ENCODE measurements around the gene CPE. TPM values are rescaled to one million over a fixed set of nuclear protein-coding genes. Genes with fewer than 3 reads are reported as not detected.
"Not testable (repeated sequence)": the region's sequence is repeated elsewhere in the genome, so short reads cannot be mapped to it uniquely, and the experiment has no call there.

The CPE gene
- total and polyA plus RNA-seq, 2 donors, result 86.4 to 242 TPM

DNA sequence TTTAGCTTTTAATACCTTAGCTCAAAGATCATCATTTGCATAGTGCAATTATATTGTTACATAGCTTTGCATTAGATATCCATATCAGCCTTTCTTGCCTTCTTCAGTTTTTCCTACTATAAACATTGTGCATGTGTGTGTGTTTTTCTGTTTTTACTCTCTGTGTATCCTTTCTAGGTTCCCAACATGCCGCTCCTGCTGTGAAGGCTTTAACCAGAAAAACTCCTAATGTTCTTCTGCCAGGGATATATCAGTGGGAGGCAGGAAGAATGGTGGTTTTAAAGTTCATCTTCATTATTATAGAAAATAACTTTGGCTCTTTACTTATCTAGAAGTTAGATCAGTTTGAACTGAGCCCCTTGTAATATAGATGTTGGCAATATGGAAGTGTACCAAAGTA lies 61.2 kb downstream of the CPE start:
- 29% methylated on average over 1 of the region's 1 CpG for WGBS

DNA sequence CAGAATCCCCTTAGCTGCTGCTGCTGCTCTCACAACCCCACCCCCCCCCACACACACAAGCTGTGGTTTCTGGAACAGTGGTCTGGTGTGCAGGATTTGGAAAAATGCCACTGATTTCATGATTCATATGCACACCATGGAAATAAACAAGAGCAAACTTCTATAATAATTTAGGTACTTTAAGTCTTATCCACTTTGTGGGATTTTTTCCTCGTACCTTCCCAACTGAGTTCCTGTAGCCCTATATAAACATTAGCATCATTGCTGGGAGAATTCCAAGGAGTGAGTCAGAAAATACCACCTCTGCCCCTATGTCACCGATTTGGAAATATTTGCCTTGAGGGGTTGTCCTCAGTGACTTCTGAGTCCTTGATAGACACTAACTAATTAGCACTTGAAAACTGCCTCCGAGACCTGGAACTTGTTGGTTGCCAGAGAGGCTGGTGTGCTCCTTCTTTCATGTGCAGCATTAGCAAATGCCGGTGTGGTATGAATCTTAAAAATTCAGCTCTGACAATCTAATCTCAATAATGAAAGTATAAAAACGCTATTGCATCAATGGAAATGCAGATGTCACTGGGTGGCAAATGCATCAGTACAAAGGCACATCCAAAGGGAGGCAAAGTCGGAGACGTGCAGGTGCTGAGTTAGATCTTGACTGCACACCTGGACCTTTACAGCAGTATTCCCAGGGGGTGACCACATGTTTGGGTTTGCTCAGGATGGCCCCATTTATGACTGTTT lies 61.8 kb downstream of the CPE start:
- no peak overlapping the region for H3K4me3 ChIP-seq (ENCODE audit: low read depth, low read length)
- H3K36me3 ChIP-seq (ENCODE audit: insufficient read depth), result no peaks in the 10 kb centered on the region
- H3K4me1 ChIP-seq (ENCODE audit: insufficient read depth), result no peaks in the 10 kb centered on the region
- DNase-seq (ENCODE audit: extremely low spot score), result peak; percentile 35
- no peak overlapping the region for H3K27ac ChIP-seq (ENCODE audit: low read depth)
- 49% methylated on average over 7 of the region's 7 CpGs for WGBS

More for the DNA sequence above, 61.2 kb downstream of the CPE start:
- no peak for DNase-seq (ENCODE audit: extremely low spot score)
- Histone ChIP-seq H3K4me3 (ENCODE audit: low read depth, low read length) (no peak overlapping the region), H3K27ac (ENCODE audit: low read depth) (no peak overlapping the region), H3K4me1 (ENCODE audit: insufficient read depth) (no peaks in the 10 kb centered on the region), H3K36me3 (ENCODE audit: insufficient read depth) (no peaks in the 10 kb centered on the region)

DNA sequence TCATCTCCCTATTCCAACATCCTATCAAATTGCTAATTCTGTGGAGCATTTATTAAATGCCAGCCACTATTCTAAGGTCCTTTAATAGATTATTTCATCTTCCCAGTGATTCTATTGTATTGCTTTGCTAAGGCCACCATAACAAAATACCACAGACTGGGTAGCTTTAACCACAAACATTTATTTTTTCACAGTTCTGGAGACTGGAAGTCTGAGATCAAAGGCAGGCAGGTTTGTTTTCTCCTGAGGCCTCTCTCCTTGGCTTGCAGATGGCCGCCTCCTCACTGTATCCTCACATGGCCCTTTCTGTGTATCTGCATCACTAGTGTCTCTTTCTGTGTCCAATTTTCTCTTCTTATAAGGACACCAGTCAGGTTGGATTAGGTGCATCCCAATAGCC lies 64.5 kb downstream of the CPE start:
- WGBS, result 96% methylated on average over 1 of the region's 1 CpG
- Histone ChIP-seq H3K4me3 (ENCODE audit: low read depth, low read length) (no peak overlapping the region), H3K27ac (ENCODE audit: low read depth) (no peak overlapping the region), H3K4me1 (ENCODE audit: insufficient read depth) (no peaks in the 10 kb centered on the region), H3K36me3 (ENCODE audit: insufficient read depth) (no peaks in the 10 kb centered on the region)
- no peak for DNase-seq (ENCODE audit: extremely low spot score)

- Histone ChIP-seq H3K4me3 (ENCODE audit: low read depth, low read length) (no peak overlapping the region), H3K4me1 (ENCODE audit: insufficient read depth) (no peaks in the 10 kb centered on the region), H3K36me3 (ENCODE audit: insufficient read depth) (no peaks in the 10 kb centered on the region), H3K27ac (ENCODE audit: low read depth) (no peak overlapping the region)
- no peak for DNase-seq (ENCODE audit: extremely low spot score)
- WGBS, result 95% methylated on average over 4 of the region's 4 CpGs
These were observed 69.9 kb downstream of the CPE start for GRCh38 chr4:165448700-165449099.

DNA sequence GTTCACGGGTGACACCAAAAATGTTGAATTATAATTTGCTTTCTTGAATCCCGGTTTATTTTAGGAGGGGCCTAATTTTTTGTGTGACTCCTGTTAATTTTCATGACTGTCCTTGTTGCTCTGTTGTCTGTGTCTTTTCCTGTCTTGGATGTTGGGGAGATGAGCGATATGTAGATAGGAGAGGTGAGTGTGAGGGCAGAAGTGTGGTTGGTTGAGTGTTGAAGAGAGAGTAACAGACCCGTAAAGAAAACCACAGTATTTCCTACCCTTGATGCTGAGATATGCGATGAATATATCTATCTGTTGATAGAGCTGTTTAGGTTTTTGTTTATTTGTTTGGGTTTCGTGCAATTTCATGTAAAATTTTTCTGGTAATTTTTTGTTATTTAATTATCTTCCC lies 70.5 kb downstream of the CPE start:
- no peak overlapping the region for H3K27ac ChIP-seq (ENCODE audit: low read depth)
- no peak overlapping the region for H3K4me3 ChIP-seq (ENCODE audit: low read depth, low read length)
- WGBS, result 83% methylated on average over 6 of the region's 6 CpGs

GRCh38 chr4:165450871-165451270 lies 72.1 kb downstream of the CPE start:
- Histone ChIP-seq H3K36me3 (ENCODE audit: insufficient read depth) (no peaks in the 10 kb centered on the region), H3K4me1 (ENCODE audit: insufficient read depth) (no peaks in the 10 kb centered on the region), H3K27ac (ENCODE audit: low read depth) (no peak overlapping the region), H3K4me3 (ENCODE audit: low read depth, low read length) (no peak overlapping the region)
- no peak for DNase-seq (ENCODE audit: extremely low spot score)
- WGBS, result 87% methylated on average over 5 of the region's 5 CpGs

More for the DNA sequence above, 70.5 kb downstream of the CPE start:
- no peaks in the 10 kb centered on the region for H3K36me3 ChIP-seq (ENCODE audit: insufficient read depth)
- DNase-seq (ENCODE audit: extremely low spot score), result no peak
- no peaks in the 10 kb centered on the region for H3K4me1 ChIP-seq (ENCODE audit: insufficient read depth)

DNA sequence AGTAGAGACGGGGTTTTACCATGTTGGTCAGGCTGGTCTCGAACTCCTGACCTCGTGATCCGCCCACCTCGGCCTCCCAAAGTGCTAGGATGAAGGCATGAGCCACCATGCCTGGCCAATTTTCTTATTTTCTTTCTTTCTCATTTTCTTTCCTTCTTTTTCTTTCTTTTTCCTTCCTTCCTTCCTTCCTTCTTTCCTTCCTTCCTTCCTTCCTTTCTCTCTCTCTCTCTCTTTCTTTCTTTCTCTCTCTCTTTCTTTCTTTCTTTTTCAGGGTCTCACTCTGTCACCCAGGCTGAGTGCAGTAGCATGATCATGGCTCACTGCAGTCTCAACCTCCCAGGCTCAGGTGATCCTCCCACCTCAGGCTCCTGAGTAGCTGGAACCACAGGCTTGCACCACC lies 74.3 kb downstream of the CPE start:
- not testable (repeated sequence) for H3K4me3 ChIP-seq (ENCODE audit: low read depth, low read length); H3K36me3 ChIP-seq (ENCODE audit: insufficient read depth); H3K27ac ChIP-seq (ENCODE audit: low read depth); DNase-seq (ENCODE audit: extremely low spot score); H3K4me1 ChIP-seq (ENCODE audit: insufficient read depth)
- WGBS, result 95% methylated on average over 5 of the region's 5 CpGs

DNA sequence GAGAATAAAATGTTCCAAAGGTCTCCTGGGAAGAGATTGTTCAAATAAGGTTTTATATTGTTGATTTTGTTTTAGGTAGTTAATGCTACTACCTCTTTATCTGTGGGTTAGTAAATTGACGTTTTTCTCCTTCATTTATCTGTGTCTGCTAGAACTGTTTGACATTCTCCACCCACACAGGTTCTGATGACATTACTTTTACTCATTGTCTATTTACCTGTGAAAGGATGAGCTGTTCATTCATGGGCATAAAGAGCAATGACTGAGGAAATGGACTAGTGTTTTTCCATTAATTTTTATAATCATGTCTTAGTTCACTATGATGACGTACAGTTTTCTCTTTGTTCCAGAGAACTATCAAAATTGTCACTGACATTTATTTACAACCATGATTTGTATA lies 75.6 kb downstream of the CPE start:
- 61% methylated on average over 2 of the region's 2 CpGs for WGBS
- DNase-seq (ENCODE audit: extremely low spot score), result no peak
- no peaks in the 10 kb centered on the region for H3K4me1 ChIP-seq (ENCODE audit: insufficient read depth)
- no peaks in the 10 kb centered on the region for H3K36me3 ChIP-seq (ENCODE audit: insufficient read depth)
- H3K27ac ChIP-seq (ENCODE audit: low read depth), result no peak overlapping the region
- no peak overlapping the region for H3K4me3 ChIP-seq (ENCODE audit: low read depth, low read length)

DNA sequence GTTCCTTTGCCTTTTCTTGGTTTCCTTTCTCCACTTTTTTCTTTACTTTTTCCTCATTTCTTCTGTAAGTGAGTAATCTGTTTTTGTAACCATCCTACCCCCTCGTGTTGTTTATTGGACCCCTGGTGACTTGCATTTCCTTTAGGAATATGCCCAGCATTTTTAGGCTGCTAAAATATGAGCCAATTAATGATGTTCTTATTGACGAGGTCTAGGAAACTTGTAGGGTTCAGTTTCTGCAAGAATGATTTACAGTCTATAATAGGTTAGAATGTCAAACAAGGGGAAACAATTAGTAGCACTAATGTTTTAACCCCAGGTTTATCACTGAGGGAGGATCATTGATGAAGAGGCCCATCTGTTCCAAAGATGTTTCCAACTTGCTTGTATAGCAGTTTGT lies 79.0 kb downstream of the CPE start:
- no peaks in the 10 kb centered on the region for H3K36me3 ChIP-seq (ENCODE audit: insufficient read depth)
- DNase-seq (ENCODE audit: extremely low spot score), result no peak
- H3K4me1 ChIP-seq (ENCODE audit: insufficient read depth), result no peaks in the 10 kb centered on the region
- no peak overlapping the region for H3K4me3 ChIP-seq (ENCODE audit: low read depth, low read length)
- 53% methylated on average over 2 of the region's 2 CpGs for WGBS
- no peak overlapping the region for H3K27ac ChIP-seq (ENCODE audit: low read depth)

GRCh38 chr4:165458471-165458870 lies 79.7 kb downstream of the CPE start:
- Histone ChIP-seq H3K27ac (ENCODE audit: low read depth) (no peak overlapping the region), H3K4me1 (ENCODE audit: insufficient read depth) (no peaks in the 10 kb centered on the region), H3K4me3 (ENCODE audit: low read depth, low read length) (no peak overlapping the region), H3K36me3 (ENCODE audit: insufficient read depth) (no peaks in the 10 kb centered on the region)
- DNase-seq (ENCODE audit: extremely low spot score), result no peak

- Histone ChIP-seq H3K4me3 (ENCODE audit: low read depth, low read length) (no peak overlapping the region), H3K27ac (ENCODE audit: low read depth) (no peak overlapping the region), H3K36me3 (ENCODE audit: insufficient read depth) (no peaks in the 10 kb centered on the region), H3K4me1 (ENCODE audit: insufficient read depth) (no peaks in the 10 kb centered on the region)
- WGBS, result 38% methylated on average over 8 of the region's 8 CpGs
- peak; percentile 37 for DNase-seq (ENCODE audit: extremely low spot score)
These were observed 82.5 kb downstream of the CPE start for GRCh38 chr4:165461159-165461821.

- no peak for DNase-seq (ENCODE audit: extremely low spot score)
- H3K36me3 ChIP-seq (ENCODE audit: insufficient read depth), result no peaks in the 10 kb centered on the region
- WGBS, result 86% methylated on average over 3 of the region's 3 CpGs
- no peaks in the 10 kb centered on the region for H3K4me1 ChIP-seq (ENCODE audit: insufficient read depth)
- H3K4me3 ChIP-seq (ENCODE audit: low read depth, low read length), result no peak overlapping the region
- no peak overlapping the region for H3K27ac ChIP-seq (ENCODE audit: low read depth)
These were observed 83.2 kb downstream of the CPE start for GRCh38 chr4:165462009-165462408.

DNA sequence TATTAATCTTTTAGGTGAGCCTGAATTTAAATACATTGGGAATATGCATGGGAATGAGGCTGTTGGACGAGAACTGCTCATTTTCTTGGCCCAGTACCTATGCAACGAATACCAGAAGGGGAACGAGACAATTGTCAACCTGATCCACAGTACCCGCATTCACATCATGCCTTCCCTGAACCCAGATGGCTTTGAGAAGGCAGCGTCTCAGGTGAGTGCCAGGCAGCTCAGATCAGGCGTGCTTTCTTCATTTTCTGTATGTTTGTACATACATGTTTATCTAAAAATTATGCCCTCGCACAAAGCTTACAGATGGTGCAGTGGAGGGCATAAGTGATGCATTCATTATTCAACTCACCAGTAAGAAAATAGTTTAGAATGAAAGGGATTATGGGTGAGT lies 85.6 kb downstream of the CPE start:
- DNase-seq (ENCODE audit: extremely low spot score), result no peak
- no peak overlapping the region for H3K4me3 ChIP-seq (ENCODE audit: low read depth, low read length)
- peaks cover 1% of the 10 kb centered on the region for H3K36me3 ChIP-seq (ENCODE audit: insufficient read depth)
- 76% methylated on average over 7 of the region's 7 CpGs for WGBS
- H3K27ac ChIP-seq (ENCODE audit: low read depth), result no peak overlapping the region
- no peaks in the 10 kb centered on the region for H3K4me1 ChIP-seq (ENCODE audit: insufficient read depth)

GRCh38 chr4:165464813-165465381 lies 86.1 kb downstream of the CPE start:
- Histone ChIP-seq H3K36me3 (ENCODE audit: insufficient read depth) (peaks cover 1% of the 10 kb centered on the region), H3K27ac (ENCODE audit: low read depth) (no peak overlapping the region), H3K4me3 (ENCODE audit: low read depth, low read length) (no peak overlapping the region), H3K4me1 (ENCODE audit: insufficient read depth) (no peaks in the 10 kb centered on the region)
- DNase-seq (ENCODE audit: extremely low spot score), result no peak
- WGBS, result 25% methylated on average over 9 of the region's 9 CpGs

Data from urinary bladder (tissue), 4 donors.